ENCODE measurements around the gene LIPA.

The LIPA gene

DNA sequence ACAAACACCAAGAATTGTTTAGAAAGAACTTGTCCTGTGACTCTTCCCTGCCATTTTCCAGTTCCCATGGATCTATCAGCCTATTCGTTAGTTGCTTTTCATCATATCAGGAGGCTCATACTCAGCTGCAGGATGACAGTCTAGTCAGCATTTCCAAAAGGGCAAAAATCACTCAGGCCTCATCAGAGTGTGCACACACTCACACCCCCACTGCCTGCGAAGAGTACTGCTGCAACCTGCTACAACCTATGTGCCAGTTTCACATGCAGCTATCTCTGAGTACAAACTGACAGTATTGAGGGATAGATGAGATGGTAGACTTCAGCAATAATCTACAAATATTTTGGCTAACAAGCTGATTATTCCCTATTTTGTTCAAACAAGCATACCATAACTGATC is 68.7 kb downstream of the LIPA start:
- TF ChIP-seq, protein P1, sequence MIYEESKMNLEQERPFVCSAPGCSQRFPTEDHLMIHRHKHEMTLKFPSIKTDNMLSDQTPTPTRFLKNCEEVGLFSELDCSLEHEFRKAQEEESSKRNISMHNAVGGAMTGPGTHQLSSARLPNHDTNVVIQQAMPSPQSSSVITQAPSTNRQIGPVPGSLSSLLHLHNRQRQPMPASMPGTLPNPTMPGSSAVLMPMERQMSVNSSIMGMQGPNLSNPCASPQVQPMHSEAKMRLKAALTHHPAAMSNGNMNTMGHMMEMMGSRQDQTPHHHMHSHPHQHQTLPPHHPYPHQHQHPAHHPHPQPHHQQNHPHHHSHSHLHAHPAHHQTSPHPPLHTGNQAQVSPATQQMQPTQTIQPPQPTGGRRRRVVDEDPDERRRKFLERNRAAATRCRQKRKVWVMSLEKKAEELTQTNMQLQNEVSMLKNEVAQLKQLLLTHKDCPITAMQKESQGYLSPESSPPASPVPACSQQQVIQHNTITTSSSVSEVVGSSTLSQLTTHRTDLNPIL (CRISPR knock-in tag; IDR thresholded peaks at IDR 0.05; ENCODE audit: low read depth): no peak
- no peak for TF ChIP-seq CSRNP3 (CRISPR knock-in tag; IDR thresholded peaks at IDR 0.05)
- TF ChIP-seq ZC3H10 (CRISPR knock-in tag; IDR thresholded peaks at IDR 0.05): no peak
- no peak for TF ChIP-seq CSDC2 (CRISPR knock-in tag; IDR thresholded peaks at IDR 0.05)
- no peak for TF ChIP-seq ZNF565 (CRISPR knock-in tag; conservative IDR thresholded peaks at IDR 0.05; ENCODE audit: low read depth)
- no peak for TF ChIP-seq BACH2 (CRISPR knock-in tag; IDR thresholded peaks at IDR 0.05; ENCODE audit: borderline replicate concordance)
- no peak for TF ChIP-seq GLIS3 (CRISPR knock-in tag; IDR thresholded peaks at IDR 0.05)
- TF ChIP-seq ZNF8 (CRISPR knock-in tag; IDR thresholded peaks at IDR 0.05): no peak
- TF ChIP-seq ESRRG (CRISPR knock-in tag; IDR thresholded peaks at IDR 0.05): no peak
- no peak for TF ChIP-seq ARNTL (CRISPR knock-in tag; IDR thresholded peaks at IDR 0.05; ENCODE audit: borderline replicate concordance, low read depth)
- TF ChIP-seq ZFP3 (CRISPR knock-in tag; IDR thresholded peaks at IDR 0.05): no peak
- TF ChIP-seq SNAI2 (CRISPR knock-in tag; IDR thresholded peaks at IDR 0.05): no peak
- TF ChIP-seq TSHZ2 (CRISPR knock-in tag; IDR thresholded peaks at IDR 0.05): no peak
- no peak for TF ChIP-seq ZNF70 (CRISPR knock-in tag; IDR thresholded peaks at IDR 0.05)
- no peak for TF ChIP-seq PPARA (CRISPR knock-in tag; IDR thresholded peaks at IDR 0.05; ENCODE audit: borderline replicate concordance)
- no peak for ATAC-seq

- no peak for ATAC-seq
- TF ChIP-seq, protein P2, sequence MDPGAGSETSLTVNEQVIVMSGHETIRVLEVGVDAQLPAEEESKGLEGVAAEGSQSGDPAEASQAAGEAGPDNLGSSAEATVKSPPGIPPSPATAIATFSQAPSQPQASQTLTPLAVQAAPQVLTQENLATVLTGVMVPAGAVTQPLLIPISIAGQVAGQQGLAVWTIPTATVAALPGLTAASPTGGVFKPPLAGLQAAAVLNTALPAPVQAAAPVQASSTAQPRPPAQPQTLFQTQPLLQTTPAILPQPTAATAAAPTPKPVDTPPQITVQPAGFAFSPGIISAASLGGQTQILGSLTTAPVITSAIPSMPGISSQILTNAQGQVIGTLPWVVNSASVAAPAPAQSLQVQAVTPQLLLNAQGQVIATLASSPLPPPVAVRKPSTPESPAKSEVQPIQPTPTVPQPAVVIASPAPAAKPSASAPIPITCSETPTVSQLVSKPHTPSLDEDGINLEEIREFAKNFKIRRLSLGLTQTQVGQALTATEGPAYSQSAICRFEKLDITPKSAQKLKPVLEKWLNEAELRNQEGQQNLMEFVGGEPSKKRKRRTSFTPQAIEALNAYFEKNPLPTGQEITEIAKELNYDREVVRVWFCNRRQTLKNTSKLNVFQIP (CRISPR knock-in tag; IDR thresholded peaks at IDR 0.05; ENCODE audit: borderline replicate concordance, low read depth): no peak
- TF ChIP-seq CSRNP3 (CRISPR knock-in tag; IDR thresholded peaks at IDR 0.05) (no peak), PATZ1 (CRISPR knock-in tag; IDR thresholded peaks at IDR 0.05; ENCODE audit: borderline replicate concordance) (no peak), ZNF8 (CRISPR knock-in tag; IDR thresholded peaks at IDR 0.05) (no peak), TOX (CRISPR knock-in tag; IDR thresholded peaks at IDR 0.05; ENCODE audit: borderline replicate concordance) (no peak), CSDC2 (CRISPR knock-in tag; IDR thresholded peaks at IDR 0.05) (no peak), ARNTL (CRISPR knock-in tag; IDR thresholded peaks at IDR 0.05; ENCODE audit: borderline replicate concordance, low read depth) (no peak), ZFP30 (CRISPR knock-in tag; IDR thresholded peaks at IDR 0.05) (no peak), RARB (CRISPR knock-in tag; IDR thresholded peaks at IDR 0.05) (no peak), BACH2 (CRISPR knock-in tag; IDR thresholded peaks at IDR 0.05; ENCODE audit: borderline replicate concordance) (no peak)
Observed at GRCh38 chr10:89175816-89176215, 75.8 kb downstream of the LIPA start.

DNA sequence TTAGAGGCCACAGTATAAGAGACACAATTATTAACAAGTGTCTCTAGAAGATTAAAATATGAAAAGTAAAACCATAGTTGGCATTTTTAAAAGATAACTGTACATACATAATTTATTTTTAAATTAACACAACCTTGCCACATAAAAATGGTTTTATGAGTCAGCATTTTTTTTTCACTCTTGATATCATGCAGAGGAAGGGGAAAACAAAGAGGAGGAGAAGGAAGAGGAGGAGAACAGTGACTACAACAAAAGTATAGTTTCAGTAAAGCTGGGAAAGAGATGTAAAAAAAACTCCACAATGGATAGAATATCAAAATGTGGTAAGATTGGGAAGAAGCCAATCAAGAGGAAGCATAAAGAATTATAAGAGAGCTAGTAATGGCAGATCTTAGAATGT is 78.5 kb downstream of the LIPA start:
- no peak for ATAC-seq
- TF ChIP-seq ZNF8 (CRISPR knock-in tag; IDR thresholded peaks at IDR 0.05) (no peak), GLIS3 (CRISPR knock-in tag; IDR thresholded peaks at IDR 0.05) (no peak), ZFP30 (CRISPR knock-in tag; IDR thresholded peaks at IDR 0.05) (no peak), TCF4 (CRISPR knock-in tag; IDR thresholded peaks at IDR 0.05; ENCODE audit: borderline replicate concordance) (no peak), ZFP3 (CRISPR knock-in tag; IDR thresholded peaks at IDR 0.05) (no peak), CSDC2 (CRISPR knock-in tag; IDR thresholded peaks at IDR 0.05) (no peak), ZC3H10 (CRISPR knock-in tag; IDR thresholded peaks at IDR 0.05) (no peak), SNAI2 (CRISPR knock-in tag; IDR thresholded peaks at IDR 0.05) (no peak)
- TF ChIP-seq, protein P2 (CRISPR knock-in tag; IDR thresholded peaks at IDR 0.05; ENCODE audit: borderline replicate concordance, low read depth): no peak
